Femur (tissue), 1 donor: ENCODE measurements around the gene RTKN2.
A peak's percentile ranks its signal among the peaks of the same experiment; 100 is the strongest.
"Not testable (repeated sequence)": the region's sequence is repeated elsewhere in the genome, so short reads cannot be mapped to it uniquely, and the experiment has no call there.

Experiments used
- DNase-seq: peaks from one replicate; pipeline ENCODE4 v3.0.0-alpha.2; 2017

RTKN2 gene

DNA sequence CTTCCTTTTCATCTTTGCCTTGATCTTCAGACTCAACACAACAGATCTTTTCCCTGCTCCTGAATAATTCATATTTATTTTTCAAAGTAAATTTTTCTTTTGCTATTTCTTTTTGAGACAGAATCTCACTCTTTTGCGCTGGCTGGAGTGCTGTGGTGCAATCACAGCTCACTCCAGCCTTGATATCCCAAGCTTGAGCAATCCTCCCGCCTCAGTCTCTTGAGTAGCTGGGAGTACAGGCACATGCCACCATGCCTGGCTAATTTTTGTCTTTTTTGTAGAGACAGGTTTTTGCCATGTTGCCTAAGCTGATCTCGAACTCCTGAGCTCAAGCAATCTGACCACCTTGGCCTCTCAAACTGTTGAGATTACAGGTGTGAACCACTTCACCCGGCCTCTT lies 9.2 kb downstream of the RTKN2 start:
- DNase-seq, result no peak

DNA sequence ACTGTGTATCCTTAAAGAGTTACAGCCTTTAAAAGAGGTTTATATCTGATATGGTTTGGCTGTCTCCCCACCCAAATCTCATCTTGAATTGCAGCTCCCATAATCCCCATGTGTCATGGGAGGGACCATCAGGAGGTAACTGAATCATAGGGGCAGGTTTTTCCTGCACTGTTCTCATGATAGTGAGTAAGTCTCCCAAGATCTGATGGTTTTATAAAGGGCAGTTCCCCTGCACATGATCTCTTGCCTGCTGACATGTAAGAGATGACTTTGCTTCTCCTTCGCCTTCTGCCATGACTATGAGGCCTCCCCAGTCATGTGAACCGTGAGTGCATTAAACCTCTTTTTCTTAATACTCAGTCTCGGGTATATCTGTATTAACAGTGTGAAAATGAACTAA lies 9.7 kb downstream of the RTKN2 start:
- DNase-seq, result no peak

DNA sequence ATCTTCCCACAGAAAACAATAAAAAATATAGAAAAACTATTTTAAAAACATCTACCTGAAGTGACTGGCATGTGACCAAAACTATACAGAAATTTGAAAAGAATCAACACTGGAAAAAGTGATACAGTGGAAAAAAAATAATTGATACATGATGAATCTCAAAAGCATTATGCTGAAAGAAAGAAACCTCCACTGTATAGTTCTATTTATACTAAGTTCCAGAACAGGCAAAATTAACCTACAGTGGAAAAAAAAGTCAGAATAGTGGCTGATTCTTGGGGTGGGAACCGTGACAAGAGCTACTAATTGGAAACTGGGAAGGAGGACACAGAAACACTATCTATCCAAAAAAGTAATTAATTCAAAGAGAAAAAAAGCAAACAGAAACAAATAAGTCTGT lies 14.9 kb downstream of the RTKN2 start:
- no peak for DNase-seq

DNA sequence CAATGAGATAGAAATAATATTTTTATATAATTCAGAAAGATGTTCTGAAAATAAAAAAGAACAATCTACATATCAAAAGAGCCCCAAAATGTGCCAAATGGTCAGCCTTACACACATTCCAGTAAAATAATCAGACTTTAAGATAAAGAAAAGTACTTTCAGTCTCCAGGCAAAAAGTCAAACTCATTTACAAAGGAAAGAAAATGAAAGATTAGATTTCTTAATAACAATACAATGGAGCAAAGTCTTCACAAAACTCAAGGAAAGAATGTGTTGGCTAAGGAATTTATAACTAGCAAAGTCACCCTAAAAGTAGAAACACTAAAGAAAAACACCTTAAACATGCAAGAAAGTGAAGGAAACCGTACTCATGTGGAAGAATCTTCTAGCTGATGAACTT lies 16.6 kb downstream of the RTKN2 start:
- DNase-seq, result no peak

DNA sequence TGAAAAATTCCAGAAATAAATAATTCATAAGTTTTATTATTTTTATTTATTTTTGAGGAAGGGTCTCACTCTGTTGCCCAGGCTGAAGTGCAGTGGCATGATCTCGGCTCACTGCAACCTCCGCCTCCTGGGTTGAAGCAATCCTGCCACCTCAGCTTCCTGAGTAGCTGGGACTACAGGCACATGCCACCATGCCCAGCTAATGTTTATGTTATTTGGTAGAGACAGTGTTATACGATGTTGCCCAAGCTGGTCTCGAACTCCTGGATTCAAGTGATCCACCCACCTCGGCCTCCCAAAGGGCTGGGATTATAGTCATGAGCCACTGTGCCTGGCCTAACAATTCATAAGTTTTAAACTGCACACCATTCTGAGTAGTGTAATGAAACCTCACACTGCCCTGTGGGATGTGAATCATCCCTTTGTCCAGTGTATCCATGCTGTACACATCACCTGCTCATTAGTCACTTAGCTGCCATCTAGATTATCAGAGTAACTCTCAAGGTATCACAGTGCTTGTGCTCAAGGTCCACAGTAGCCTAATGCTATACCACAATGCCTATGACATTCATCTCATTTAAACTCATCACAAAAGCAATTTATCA lies 17.9 kb downstream of the RTKN2 start:
- no peak for DNase-seq

DNA sequence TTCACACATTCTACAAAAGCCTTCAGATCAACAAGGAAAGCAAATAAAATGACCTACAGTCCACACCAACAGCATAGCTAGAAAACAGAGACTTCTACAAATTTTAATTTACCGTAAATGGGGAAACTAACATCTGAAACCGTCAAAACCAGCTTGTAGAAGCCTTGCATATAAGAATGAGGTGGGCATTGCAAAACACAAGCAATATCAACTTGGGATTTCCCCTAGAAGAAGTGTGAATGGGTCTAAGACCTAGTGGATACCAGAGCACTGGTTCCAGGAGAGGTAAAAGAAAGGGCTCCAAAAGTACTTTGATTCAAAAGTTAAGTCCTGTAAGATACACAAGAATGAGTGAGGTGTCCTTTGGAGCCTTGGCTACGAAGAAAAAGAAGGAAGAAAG lies 18.7 kb downstream of the RTKN2 start:
- DNase-seq, result no peak

DNA sequence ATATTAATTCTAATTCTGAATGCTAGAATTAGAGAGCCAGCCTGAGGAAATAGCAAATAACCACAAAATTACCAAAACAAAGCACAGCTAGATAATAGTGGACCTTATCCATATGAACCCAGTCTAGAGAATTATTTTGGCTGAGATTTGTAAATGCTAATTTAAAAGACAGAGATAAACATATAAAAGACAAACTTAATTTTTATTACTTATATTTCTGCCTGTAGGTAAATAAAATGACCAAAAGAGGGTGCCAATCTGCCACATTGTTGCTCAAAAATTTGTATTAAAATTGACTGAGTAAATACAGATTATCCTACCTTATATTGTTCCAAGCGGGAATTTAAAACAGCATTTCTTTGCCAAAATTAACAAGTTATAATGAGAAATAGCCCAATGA lies 20.2 kb downstream of the RTKN2 start:
- no peak for DNase-seq

DNA sequence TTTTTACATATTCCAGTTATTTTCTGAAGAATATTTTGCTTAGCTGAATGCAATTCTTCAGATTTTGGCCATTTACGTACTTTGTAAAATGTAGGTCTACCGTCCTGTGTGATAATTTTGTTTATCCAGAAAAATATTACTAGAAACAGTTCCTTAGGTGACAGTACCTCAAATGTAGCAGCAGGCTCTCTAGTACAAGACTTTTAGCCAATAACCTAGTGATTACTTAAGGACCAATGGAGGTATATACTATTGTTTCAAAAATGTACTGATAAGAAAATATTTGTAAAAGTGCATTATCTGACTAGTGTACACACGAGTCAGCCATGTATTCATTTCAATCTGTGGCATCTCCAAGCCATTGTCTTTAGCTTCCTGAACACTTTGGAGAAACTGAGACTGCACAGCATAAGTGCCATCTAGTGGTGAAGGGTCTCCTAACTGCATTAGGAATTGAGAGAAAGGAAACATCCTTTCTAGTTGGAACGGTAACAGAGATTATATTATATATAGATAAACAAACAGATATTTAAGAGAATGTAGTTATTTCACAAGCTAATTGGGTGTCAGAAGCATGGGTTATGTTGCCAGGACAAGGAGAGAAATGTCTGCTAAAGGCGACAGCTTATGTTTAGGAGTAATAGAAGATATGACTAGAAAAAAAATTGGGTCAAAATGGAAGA lies 23.7 kb downstream of the RTKN2 start:
- DNase-seq, result peak; percentile 45

DNA sequence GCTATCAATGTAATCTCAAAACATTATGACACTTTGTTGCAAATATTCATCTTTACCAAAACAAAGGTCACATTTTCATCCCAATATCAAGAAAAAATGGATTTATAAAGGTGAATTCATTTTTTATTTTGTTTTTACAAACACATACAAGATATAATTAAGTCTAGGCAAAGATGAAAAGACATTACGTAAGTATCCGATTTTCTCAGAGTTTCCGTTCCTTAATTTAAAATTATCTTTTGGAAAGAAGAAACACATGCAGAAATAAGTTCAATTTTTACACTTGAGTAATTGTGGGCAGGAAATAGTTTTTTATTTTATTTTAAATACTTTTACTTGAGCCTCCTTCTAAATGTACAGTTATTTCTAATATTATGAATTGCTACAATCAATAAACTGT lies 24.6 kb downstream of the RTKN2 start:
- no peak for DNase-seq

DNA sequence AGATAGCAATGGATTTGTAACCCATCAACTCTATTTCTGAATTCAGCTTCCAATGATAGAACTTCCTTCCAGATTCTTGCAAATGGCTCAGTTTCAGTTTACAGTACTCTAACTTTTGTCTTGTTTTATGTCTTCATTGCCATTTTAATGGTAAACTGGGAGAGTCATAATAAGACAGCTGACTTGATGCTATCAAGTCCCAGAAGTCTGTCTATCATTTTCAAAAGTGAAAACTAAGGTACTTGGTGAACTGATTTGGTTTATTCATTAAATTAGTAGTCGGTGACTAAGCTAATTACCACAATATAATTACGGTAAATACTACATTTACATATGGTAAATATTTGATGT lies 25.0 kb downstream of the RTKN2 start:
- DNase-seq, result no peak

DNA sequence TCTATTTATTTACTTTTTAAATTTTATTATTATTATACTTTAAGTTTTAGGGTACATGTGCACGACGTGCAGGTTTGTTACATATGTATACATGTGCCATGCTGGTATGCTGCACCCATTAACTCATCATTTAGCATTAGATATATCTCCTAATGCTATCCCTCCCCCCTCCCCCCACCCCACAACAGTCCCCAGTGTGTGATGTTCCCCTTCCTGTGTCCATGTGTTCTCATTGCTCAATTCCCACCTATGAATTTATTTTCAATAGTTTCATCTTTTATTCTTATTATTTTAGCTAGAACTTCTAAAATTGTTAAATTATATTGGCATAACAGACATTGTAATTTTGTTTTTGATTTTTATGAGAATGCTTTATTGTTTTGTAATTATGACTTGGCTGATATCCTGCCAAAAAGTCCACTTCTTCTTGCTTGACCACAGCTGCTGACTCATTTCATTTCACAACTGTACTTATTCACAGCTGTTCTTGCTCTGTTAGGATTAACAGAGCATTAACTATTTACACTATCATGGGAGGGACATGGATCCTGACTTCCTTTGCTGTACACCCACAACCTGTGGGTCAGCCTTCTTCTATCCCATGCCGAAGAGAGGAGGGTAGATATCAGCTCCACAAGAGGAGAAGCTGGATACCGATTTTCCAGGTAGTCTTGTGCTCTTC lies 25.5 kb downstream of the RTKN2 start:
- not testable (repeated sequence) for DNase-seq

DNA sequence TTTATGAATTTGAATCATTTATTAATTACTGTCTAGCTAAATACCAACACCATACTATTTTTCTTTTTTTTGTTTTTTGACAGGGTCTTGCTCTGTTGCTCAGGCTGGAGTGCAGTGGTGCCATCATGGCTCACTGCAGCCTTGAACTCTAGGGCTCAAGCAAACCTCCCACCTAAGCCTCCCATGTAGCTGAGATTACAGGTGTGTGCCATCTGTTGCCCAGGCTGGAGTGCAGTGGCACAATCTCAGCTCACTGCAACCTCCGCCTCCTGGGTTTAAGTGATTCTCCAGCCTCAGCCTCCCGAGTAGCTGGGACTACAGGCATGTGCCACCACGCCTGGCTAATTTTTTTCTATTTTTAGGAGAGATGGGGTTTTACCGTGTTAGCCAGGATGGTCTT lies 27.1 kb downstream of the RTKN2 start:
- DNase-seq, result not testable (repeated sequence)

DNA sequence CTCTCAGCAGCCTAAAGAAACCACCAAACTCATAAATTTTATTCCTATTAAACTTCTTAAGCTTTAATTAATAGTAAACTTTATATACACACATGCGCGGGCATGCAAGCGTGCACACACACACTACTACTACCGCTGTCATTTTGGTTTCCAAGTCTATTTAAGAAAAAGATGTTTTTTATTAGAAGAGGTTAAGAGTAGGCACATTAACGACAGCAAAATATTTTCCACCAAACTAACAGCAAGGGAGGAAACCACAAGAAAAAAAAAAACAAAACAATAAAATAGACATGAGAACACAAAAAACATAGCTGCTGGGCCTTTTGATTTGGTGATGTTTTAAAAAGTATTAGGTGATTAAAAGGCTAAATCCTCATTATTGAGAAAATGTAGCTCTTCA lies 28.6 kb downstream of the RTKN2 start:
- DNase-seq, result no peak

DNA sequence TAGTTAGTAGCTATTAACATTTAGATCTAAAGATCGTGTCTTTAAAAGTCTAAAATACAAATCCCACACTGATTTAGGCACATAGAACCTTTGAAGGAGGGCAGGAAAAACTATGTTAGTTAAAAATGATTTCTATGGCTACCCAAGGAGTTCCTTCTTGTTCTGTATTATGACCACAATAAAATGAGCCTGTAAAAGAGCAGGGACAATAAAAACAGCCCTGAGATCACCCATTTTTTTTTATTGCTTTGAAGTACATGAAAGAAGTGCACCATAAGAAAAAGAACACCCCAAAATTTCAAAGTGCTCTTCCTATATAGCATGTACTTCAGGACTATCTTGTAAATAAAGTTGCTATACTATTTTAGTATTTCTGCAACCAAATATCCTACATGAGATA lies 29.8 kb downstream of the RTKN2 start:
- no peak for DNase-seq

DNA sequence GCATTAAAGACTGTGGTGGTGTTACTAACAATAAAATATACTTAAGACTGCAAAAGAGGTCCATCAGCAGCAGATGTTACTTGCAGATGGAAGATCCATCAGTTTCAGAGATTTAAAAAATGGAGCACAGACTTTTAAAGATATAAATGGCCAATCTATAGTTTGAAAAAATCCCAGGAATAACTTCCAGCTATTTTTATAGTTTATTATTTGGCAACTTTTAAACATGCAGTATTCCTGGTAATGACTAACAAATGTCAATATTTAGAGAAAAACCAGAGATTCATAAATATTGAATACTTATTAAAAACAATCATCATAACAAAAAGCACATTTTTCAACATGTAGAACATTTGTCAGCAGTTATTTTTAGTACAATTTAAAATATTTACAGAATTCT lies 30.7 kb downstream of the RTKN2 start:
- no peak for DNase-seq

DNA sequence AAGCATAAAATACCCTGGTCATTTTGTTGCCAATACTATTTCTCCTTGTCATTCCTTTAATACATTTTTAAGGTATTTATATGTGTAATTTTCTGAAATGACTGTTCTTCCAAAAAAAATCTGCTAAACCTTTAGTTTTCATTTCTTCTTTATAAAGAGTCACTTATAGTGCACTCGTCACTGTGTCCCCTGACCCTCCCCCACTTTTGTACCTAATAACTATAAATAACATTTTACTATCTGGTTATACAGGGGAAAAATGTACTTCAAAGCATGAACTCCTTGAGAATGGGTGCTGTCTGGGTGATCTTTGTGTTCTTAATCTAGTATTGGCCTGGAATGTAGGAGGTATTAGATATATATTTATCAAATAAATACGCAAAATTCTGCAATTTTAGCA lies 31.1 kb downstream of the RTKN2 start:
- no peak for DNase-seq

DNA sequence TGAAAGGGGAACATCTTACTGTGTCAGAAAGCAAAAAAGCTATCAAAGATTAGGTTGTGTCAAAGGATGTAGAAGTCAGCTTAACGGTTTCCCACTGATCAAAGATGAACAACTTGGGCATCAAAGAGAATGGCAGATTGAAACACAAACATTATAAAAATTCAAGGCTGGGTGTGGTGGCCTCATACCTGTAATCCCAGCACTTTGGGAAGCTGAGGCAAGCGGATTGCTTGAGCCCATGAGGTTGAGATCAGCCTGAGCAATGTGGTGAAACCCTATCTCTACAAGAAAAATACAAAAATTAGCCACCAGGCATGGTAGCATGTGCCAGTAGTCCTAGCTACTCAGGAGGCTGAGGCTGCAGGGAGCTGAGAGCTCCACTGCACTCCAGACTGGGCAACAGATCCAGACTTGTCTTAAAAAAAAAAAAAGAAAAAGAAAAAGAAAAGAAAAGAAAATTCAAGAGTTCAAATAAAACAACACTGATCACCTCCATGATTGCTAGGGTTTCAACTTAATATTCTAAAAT lies 34.5 kb downstream of the RTKN2 start:
- no peak for DNase-seq

DNA sequence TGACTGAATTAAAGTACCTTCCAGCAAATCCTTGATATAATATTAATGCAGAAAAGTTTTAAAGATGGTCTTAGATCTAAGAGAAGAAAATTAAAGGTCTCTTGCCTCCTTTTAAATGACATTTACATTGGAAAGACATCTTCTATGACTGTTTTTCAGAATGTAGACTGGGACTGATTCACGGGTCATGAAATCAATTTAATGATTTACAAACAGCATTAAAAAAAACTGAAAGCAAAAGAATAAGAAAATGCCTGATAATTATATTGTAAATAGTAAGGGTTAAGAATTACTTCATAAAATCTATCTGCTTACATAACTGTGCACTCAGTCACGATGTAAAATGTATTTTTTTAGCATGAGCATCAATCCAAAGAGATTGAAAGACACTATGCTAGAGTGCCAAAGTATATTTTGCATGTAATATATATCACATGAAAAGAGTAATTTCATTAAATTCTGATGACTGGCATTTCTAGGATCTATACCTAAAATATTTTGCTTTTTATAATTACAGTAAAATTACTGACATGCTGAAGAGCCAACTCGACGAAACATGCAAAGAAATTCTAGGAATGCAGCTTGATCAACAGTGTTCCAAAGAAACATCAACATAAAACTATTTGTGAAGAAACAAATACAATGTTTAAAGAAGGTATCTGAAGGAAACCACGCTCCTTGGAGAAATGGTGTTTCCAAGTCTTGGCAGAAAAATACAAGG lies 35.1 kb downstream of the RTKN2 start:
- DNase-seq, result no peak

DNA sequence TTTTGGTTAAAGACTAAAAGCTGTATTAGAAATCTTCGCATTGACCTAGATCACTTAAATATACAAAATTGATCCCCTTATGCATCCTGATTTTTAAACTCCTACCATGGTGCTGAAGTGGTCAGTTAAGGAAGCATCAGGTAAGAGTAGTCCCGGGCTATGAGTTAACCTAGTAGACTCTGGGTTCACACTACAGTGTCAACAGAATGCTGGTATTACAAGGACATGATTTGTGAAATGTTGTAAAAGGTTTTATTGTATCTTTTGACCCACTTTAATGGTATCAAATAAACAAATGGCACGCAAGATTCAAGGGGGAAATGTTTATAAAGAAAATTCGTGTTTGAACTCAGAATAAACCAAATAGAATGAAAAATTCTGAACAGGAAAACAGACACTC lies 36.8 kb downstream of the RTKN2 start:
- DNase-seq, result no peak

DNA sequence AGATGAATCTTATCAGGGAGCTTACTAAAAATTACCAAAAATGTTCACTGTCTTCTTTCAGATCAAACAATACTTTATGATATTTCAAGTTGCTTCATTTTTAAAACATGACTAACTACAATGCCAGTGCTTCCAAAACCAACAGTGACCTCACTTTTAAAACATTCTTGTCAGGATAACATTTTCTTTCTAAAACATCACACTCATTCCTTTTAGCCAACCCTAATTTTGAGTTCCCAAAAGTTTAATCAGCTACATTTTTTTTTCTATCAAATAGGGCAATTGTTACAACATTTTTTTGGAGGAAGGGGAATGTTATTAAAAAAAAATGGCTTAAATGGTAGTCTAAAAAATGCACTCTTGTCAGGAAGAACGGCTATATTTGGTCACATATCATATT lies 37.3 kb downstream of the RTKN2 start:
- DNase-seq, result no peak

DNA sequence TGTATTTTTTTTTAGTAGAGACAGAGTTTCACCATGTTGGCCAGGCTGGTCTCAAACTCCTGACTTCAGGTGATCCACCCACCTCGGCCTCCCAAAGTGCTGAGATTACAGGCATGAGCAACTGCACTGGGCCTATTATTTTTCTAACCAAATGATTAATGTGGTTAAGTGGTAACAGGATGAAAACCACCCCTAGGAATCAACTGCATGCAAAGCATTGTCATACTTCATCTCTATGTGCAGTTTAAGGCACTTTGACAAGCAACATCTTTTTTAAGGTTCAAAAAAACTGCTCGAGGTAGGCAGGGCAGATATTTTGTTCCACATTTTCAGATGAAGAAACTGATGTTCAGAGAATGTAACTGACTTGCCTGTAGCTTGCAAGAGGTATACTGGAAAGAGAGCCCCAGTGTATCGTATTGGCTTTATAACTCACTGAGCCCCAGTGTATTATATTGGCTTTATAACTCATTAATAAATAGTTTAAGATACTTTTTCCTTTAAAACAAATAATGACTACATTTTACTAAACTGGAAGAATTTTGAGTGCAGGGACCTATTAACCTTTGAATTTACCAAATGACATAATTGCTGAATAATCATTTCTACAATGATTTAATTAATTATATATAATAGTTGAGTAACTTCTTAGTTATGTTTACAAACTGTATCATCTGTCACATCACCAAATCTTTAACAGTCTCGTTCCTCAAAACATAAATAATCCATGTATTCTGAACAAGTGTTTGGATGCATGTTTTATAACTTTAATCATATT lies 38.1 kb downstream of the RTKN2 start:
- DNase-seq, result no peak

DNA sequence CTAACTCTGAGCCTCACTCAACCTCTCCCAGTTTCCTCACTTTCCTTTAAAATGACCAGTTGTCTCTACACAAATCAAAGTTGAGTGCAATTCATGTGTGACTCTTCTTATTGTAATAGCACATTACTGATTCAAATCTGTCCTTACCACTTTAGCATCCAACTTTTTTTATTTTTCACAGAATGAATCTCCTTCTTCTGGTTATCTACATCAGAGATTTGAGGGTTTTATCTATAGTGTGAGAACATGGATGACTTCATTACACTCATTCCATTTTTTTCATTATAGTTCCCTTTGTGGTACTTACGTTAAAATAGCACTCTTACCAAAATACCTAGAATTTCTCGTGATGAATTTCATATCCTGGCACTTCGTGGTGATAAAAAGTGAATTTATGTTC lies 43.3 kb downstream of the RTKN2 start:
- DNase-seq, result no peak

DNA sequence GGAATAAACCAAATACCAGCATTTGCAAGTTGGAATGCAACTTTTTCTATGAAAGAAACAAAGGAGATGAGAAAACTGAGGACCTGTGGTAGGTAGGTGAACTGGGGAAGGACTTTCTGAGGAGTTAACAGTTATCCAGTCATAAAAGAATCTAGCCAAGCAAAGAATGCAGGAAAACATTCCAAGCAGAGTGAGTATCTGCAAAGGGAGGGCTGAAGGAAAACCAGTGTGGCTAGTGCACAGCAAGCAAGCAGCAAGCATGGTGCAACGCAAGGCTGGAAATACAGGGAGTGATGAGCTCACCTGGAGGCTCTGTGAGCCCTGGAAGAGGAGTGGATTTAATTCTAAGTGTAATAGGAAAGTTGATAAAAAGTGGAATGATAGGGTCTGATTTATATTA lies 44.0 kb downstream of the RTKN2 start:
- DNase-seq, result no peak
